K562 (cell line): ENCODE measurements around the gene NDST3. TPM values are rescaled to one million over a fixed set of nuclear protein-coding genes. Genes with fewer than 3 reads are reported as not detected.

Experiments used
- ATAC-seq: fragments of 200-7000 bp; cut with Tn5 transposase; 3 replicates; pipeline ENCODE4 v1.9.1; 2020; ENCODE audit warnings: moderate library complexity
- BruUV-seq: library from RNA; stranded (reverse); fragments of 400-500 nt; replicated peaks from 2 replicates; lab custom pipeline; 2021; lab: Mats Ljungman, UMichigan
- CTCF ChIA-PET: fragments of 300-600 bp; formaldehyde crosslinking; extraction: SDS; loops from one replicate; lab custom pipeline; 2021; ENCODE audit warnings: low intra/inter-chr PET ratio; lab: Yijun Ruan, JAX
- POLR2A ChIA-PET: fragments of 300-600, 350-650 bp; sonication (Branson Sonifier 250); formaldehyde crosslinking; extraction: SDS; loops from one replicate; lab custom pipeline; 2021; ENCODE audit warnings: antibody characterized with exemption, inconsistent platforms; lab: Yijun Ruan, JAX
- DNase-seq, 4 experiments: peaks; one replicate each; pipeline versions ENCODE4 v3.0.0 to v3.0.0-alpha.2; 2011 to 2018; ENCODE audit warnings: low spot score in 3 of 4, mixed read lengths in 3 of 4; ENCODE audit errors: extremely low read depth in 1 of 4
- FAIRE-seq: peaks from 2 replicates; lab custom pipeline; 2011; peaks lifted over from hg19 to GRCh38; lab: Jason Lieb, UNC
- H2AFZ ChIP-seq: 2 replicates; pipeline ENCODE4 v1.6.0; 2011; ENCODE audit warnings: low read depth, low read length, control low read depth, inconsistent platforms
- H3K27ac ChIP-seq: fragments of 200-600 bp; 3 replicates; pipeline ENCODE4 v1.8.0; 2011; ENCODE audit warnings: low read depth, mild to moderate bottlenecking, control low read depth, inconsistent platforms, low read length, moderate library complexity, mixed read lengths; ENCODE audit errors: extremely low read depth
- H3K27me3 ChIP-seq, 2 experiments: fragments of 300-600 bp in 1 of 2; 2 replicates in 1 of 2; 3 replicates in 1 of 2; pipeline versions ENCODE4 v1.6.0 to v1.8.0; 2011; ENCODE audit warnings: inconsistent platforms in 2 of 2, low read length in 2 of 2, mild to moderate bottlenecking in 1 of 2, mixed read lengths in 1 of 2, moderate library complexity in 1 of 2; ENCODE audit not compliant: control insufficient read depth in 2 of 2, insufficient read depth in 2 of 2
- H3K36me3 ChIP-seq: fragments of 300-600 bp; 3 replicates; pipeline ENCODE4 v1.8.0; 2011; ENCODE audit warnings: mild to moderate bottlenecking, low read length, inconsistent platforms; ENCODE audit not compliant: control insufficient read depth, insufficient read depth
- H3K4me1 ChIP-seq, 2 experiments: fragments of 200-600 bp in 1 of 2; replicated peaks in 1 of 2; 2 replicates in 1 of 2; 3 replicates in 1 of 2; pipeline versions ENCODE4 v1.5.1 to v1.8.0; 2011; ENCODE audit warnings: inconsistent platforms in 2 of 2, low read length in 2 of 2, mild to moderate bottlenecking in 1 of 2, mixed read lengths in 1 of 2, moderate library complexity in 1 of 2; ENCODE audit not compliant: control insufficient read depth in 2 of 2, insufficient read depth in 2 of 2
- H3K4me2 ChIP-seq: 2 replicates; pipeline ENCODE4 v1.6.1; 2011; ENCODE audit warnings: low read length, control low read depth, inconsistent platforms, mixed read lengths; ENCODE audit not compliant: insufficient read depth
- H3K4me3 ChIP-seq: fragments of 200-600 bp; sonication (generic), shearing (Covaris generic); 2 replicates; pipeline ENCODE4 v1.5.1; 2016; ENCODE audit warnings: control low read depth, inconsistent platforms
- H3K79me2 ChIP-seq: fragments of 200-600 bp; 3 replicates; pipeline ENCODE4 v1.8.0; 2011; ENCODE audit warnings: low read length, inconsistent platforms; ENCODE audit not compliant: control insufficient read depth, insufficient read depth
- H3K9ac ChIP-seq, 2 experiments: 2 replicates each; pipeline versions ENCODE4 v1.6.0 to v1.6.1; 2011; ENCODE audit warnings: low read depth in 2 of 2, low read length in 2 of 2, control low read depth in 1 of 2, inconsistent platforms in 1 of 2, mild to moderate bottlenecking in 1 of 2, mixed read lengths in 1 of 2; ENCODE audit not compliant: insufficient read depth in 1 of 2
- H3K9me1 ChIP-seq: one replicate; pipeline ENCODE4 v1.6.0; 2011; ENCODE audit warnings: inconsistent platforms, mild to moderate bottlenecking, low read length, moderate library complexity; ENCODE audit not compliant: control insufficient read depth, insufficient read depth
- H3K9me3 ChIP-seq: replicated peaks from 2 replicates; pipeline ENCODE4 v1.5.1; 2011; ENCODE audit warnings: low read depth, low read length, inconsistent platforms; ENCODE audit not compliant: control insufficient read depth, insufficient read depth
- H4K20me1 ChIP-seq: replicated peaks from 2 replicates; pipeline ENCODE4 v1.6.1; 2011; ENCODE audit warnings: low read length, inconsistent platforms, mixed read lengths; ENCODE audit not compliant: control insufficient read depth, insufficient read depth
- BCLAF1 ChIP-seq, 2 experiments: fragments of 450-650 bp in 1 of 2; IDR thresholded peaks; 2 replicates each; pipeline ENCODE4 v1.6.1; 2011 to 2017; ENCODE audit warnings: low read depth in 2 of 2, antibody characterized with exemption in 1 of 2, borderline replicate concordance in 1 of 2, low read length in 1 of 2, mild to moderate bottlenecking in 1 of 2, mixed read lengths in 1 of 2; ENCODE audit not compliant: control insufficient read depth in 1 of 2
- HDAC6 ChIP-seq: IDR thresholded peaks from 2 replicates; pipeline ENCODE4 v1.6.1; 2012; ENCODE audit warnings: low read depth, mild to moderate bottlenecking, control low read depth, inconsistent platforms, low read length, moderate library complexity
- KLF16 ChIP-seq: IDR thresholded peaks from 2 replicates; pipeline ENCODE4 v1.6.1; 2016; ENCODE audit warnings: antibody characterized with exemption
- MAZ ChIP-seq, 2 experiments: fragments of 450-650 bp in 1 of 2; sonication (generic) in 1 of 2; formaldehyde crosslinking; IDR thresholded peaks in 1 of 2; conservative IDR thresholded peaks in 1 of 2; 2 replicates each; pipeline versions ENCODE4 v1.4.0 to v1.5.0; 2020; ENCODE audit warnings: mild to moderate bottlenecking in 1 of 2, missing genetic modification reagents in 1 of 2
- MEF2A ChIP-seq: IDR thresholded peaks from 2 replicates; pipeline ENCODE4 v1.6.1; 2011; ENCODE audit warnings: low read depth, mild to moderate bottlenecking, low read length, moderate library complexity; ENCODE audit not compliant: control insufficient read depth
- MLLT1 ChIP-seq, 2 experiments: fragments of 450-650 bp; IDR thresholded peaks; 2 replicates each; pipeline ENCODE4 v1.6.1; 2016
- NR0B1 ChIP-seq: fragments of 450-650 bp; IDR thresholded peaks from one replicate; pipeline ENCODE4 v1.6.1; 2018; ENCODE audit warnings: mild to moderate bottlenecking, moderate library complexity; ENCODE audit not compliant: partially characterized antibody
- PHTF2 ChIP-seq: fragments of 250-450 bp; sonication (Bioruptor Pico); IDR thresholded peaks from 2 replicates; pipeline ENCODE4 v1.5.0; 2021; ENCODE audit warnings: mild to moderate bottlenecking
- SAFB2 ChIP-seq: fragments of 200-400 bp; formaldehyde crosslinking; IDR thresholded peaks from 2 replicates; pipeline ENCODE4 v1.6.1; 2018; ENCODE audit warnings: borderline replicate concordance, low read length, low read depth, moderate library complexity; ENCODE audit not compliant: severe bottlenecking
- ZNF347 ChIP-seq: fragments of 450-650 bp; formaldehyde crosslinking; IDR thresholded peaks from 2 replicates; pipeline ENCODE4 v1.4.0; 2020; ENCODE audit warnings: low read depth, mild to moderate bottlenecking, moderate library complexity
- WGBS: fragments of 100-300 bp; shearing (Covaris generic); methylation state at CpG from one replicate; pipeline ENCODE4 v1.1.6; 2016; ENCODE audit warnings: low coverage, mixed read lengths; ENCODE audit not compliant: insufficient coverage; ENCODE audit errors: missing lambda C conversion rate; 5-methylcytosine and 5-hydroxymethylcytosine counted together
- in situ Hi-C: fragments of 300-500 bp; cut with MboI; formaldehyde crosslinking; loops from 4 replicates; pipeline ENCODE4 v1.15.0; 2018; ENCODE audit warnings: inconsistent platforms, mixed read lengths
- intact Hi-C: fragments of 100-400 bp; cut with micrococcal nuclease; formaldehyde crosslinking; loops from 2 replicates; pipeline ENCODE4 v1.14.2; 2022
- polyA plus RNA-seq, 8 experiments: library from polyadenylated mRNA; depleted of rRNA in 4 of 8; stranded (reverse) in 5 of 8; unstranded in 3 of 8; fragments of >200 nt; fragmentation: Nextera tagmentation in 2 of 8; fragmentation: Illumina TruSeq in 1 of 8; extraction: Ambion mirVana in 2 of 8; extraction: Trizol in 1 of 8; gene quantifications; 2 replicates each; pipeline versions ENCODE4 v1.2.1 to v1.2.3, GENCODE V29; 2011 to 2014; ENCODE audit warnings: inconsistent platforms in 1 of 8, missing spikeins in 1 of 8
- total RNA-seq, 7 experiments: library from RNA; depleted of rRNA in 6 of 7; stranded (reverse); fragments of >200 nt in 6 of 7; fragmentation: Illumina TruSeq in 2 of 7; extraction: Trizol in 2 of 7; gene quantifications; 2 replicates each; pipeline versions ENCODE4 v1.2.1 to v1.2.3, GENCODE V29; 2011 to 2021; ENCODE audit warnings: low replicate concordance in 1 of 7

NDST3 gene
- total and polyA plus RNA-seq, 9 of the 15 experiments (the other 6 are each of a cell fraction or from before 2014, with no cell fraction given) = not detected

GRCh38 chr4:117986321-117986720, 48.0 kb upstream of the NDST3 start:
- 0% methylated on average over 2 of the region's 2 CpGs for WGBS
- Histone ChIP-seq H3K36me3 (no peaks in the 10 kb centered on the region), H3K9ac (no peak overlapping the region), H3K9me1 (no peaks in the 10 kb centered on the region), H3K4me1 (no peaks in the 10 kb centered on the region), H3K27me3 (no peaks in the 10 kb centered on the region), H3K27ac (no peak overlapping the region), H4K20me1 (no peaks in the 10 kb centered on the region), H3K4me2 (no peak overlapping the region), H3K79me2 (no peaks in the 10 kb centered on the region), H3K4me3 (no peak overlapping the region), H2AFZ (no peak overlapping the region), H3K9me3 (no peaks in the 10 kb centered on the region; the same call in 1 of the 2 replicates)
- intact Hi-C loops = no loop called here
- no peak for TF ChIP-seq ZNF347 (CRISPR knock-in tag)
- TF ChIP-seq PHTF2 (CRISPR knock-in tag) = no peak
- no peak for TF ChIP-seq HDAC6
- TF ChIP-seq MEF2A = no peak
- TF ChIP-seq SAFB2 = no peak
- FAIRE-seq = no peak
- DNase-seq = no peak
- no peak for ATAC-seq
- in situ Hi-C loops = no loop called here
- BruUV-seq = no TSS peak
- POLR2A ChIA-PET = no interaction called here
- CTCF ChIA-PET = no interaction called here

GRCh38 chr4:117987464-117987863, 46.8 kb upstream of the NDST3 start:
- ATAC-seq (no peak), FAIRE-seq (no peak), DNase-seq (no peak)
- POLR2A ChIA-PET = no interaction called here
- no peaks in the 10 kb centered on the region for H4K20me1 ChIP-seq
- CTCF ChIA-PET = no interaction called here
- no peak overlapping the region for H3K4me2 ChIP-seq
- no peak overlapping the region for H3K27ac ChIP-seq
- H3K9me3 ChIP-seq = no peaks in the 10 kb centered on the region; the same call in 1 of the 2 replicates
- intact Hi-C loops = no loop called here
- in situ Hi-C loops = no loop called here
- H3K27me3 ChIP-seq = no peaks in the 10 kb centered on the region
- no TSS peak for BruUV-seq
- WGBS = 0% methylated on average over 1 of the region's 1 CpG
- H2AFZ ChIP-seq = no peak overlapping the region
- H3K4me3 ChIP-seq = no peak overlapping the region
- H3K9me1 ChIP-seq = no peaks in the 10 kb centered on the region
- no peaks in the 10 kb centered on the region for H3K36me3 ChIP-seq
- no peaks in the 10 kb centered on the region for H3K79me2 ChIP-seq
- no peaks in the 10 kb centered on the region for H3K4me1 ChIP-seq
- no peak overlapping the region for H3K9ac ChIP-seq
- TF ChIP-seq BCLAF1 (IDR thresholded peaks at IDR 0.05; ENCODE audit: borderline replicate concordance in 1 of 2, control insufficient read depth in 1 of 2, low read depth in 2 of 2, low read length in 1 of 2) = no peak
- no peak for TF ChIP-seq NR0B1
- no peak for TF ChIP-seq KLF16
- no peak for TF ChIP-seq MLLT1 (IDR thresholded peaks at IDR 0.05)
- TF ChIP-seq MAZ (CRISPR knock-in tag; conservative IDR thresholded peaks at IDR 0.05 in 1 of 2, IDR thresholded peaks at IDR 0.05 in 1 of 2) = no peak
